ENCODE results near the gene MARCHF4. TPM values are rescaled to one million over a fixed set of nuclear protein-coding genes. Genes with fewer than 3 reads are reported as not detected.
A peak's percentile ranks its signal among the peaks of the same experiment; 100 is the strongest.

Gene MARCHF4
- under 1 TPM; 0.10 to 0.16 (median 0.13) TPM for polyA plus RNA-seq (ENCODE audit: insufficient read length in 4 of 4)

GRCh38 chr2:216371721-216372702 is at the start of gene MARCHF4:
Gene MARCHF4, minus strand, starts transcription at chr2:216372483. Its CDS starts 2,223 bp downstream, at chr2:216370260.
- peak; percentile 48 to 74 (median 61) for DNase-seq (ENCODE audit: low read depth in 4 of 4, low spot score in 3 of 4)

- DNase-seq (ENCODE audit: low read depth in 4 of 4, low spot score in 3 of 4) = no peak
Observed at GRCh38 chr2:216420367-216421101, 48.3 kb upstream of the MARCHF4 start.

- DNase-seq (ENCODE audit: low read depth in 4 of 4, low spot score in 3 of 4) = no peak
Observed at GRCh38 chr2:216418981-216419380, 46.7 kb upstream of the MARCHF4 start.

GRCh38 chr2:216416571-216417307 is 44.5 kb upstream of the MARCHF4 start:
- no peak for DNase-seq (ENCODE audit: low read depth in 4 of 4, low spot score in 3 of 4)

GRCh38 chr2:216415541-216415940 is 43.3 kb upstream of the MARCHF4 start:
- DNase-seq (ENCODE audit: low read depth in 4 of 4, low spot score in 3 of 4) = no peak

GRCh38 chr2:216414772-216415319 is 42.6 kb upstream of the MARCHF4 start:
- no peak for DNase-seq (ENCODE audit: low read depth in 4 of 4, low spot score in 3 of 4)

GRCh38 chr2:216413882-216414281 is 41.6 kb upstream of the MARCHF4 start:
- DNase-seq (ENCODE audit: low read depth in 4 of 4, low spot score in 3 of 4) = no peak

- peak; percentile 98 to 100 (median 98) for DNase-seq (ENCODE audit: low read depth in 4 of 4, low spot score in 3 of 4)
Observed at GRCh38 chr2:216412022-216412999, 40.0 kb upstream of the MARCHF4 start, which contains the start of gene SMARCAL1. Gene SMARCAL1, plus strand, starts transcription at chr2:216412484. Its CDS starts 2,221 bp downstream, at chr2:216414705.

GRCh38 chr2:216410550-216410949 is 38.3 kb upstream of the MARCHF4 start:
- no peak for DNase-seq (ENCODE audit: low read depth in 4 of 4, low spot score in 3 of 4)

- no peak for DNase-seq (ENCODE audit: low read depth in 4 of 4, low spot score in 3 of 4)
Observed at GRCh38 chr2:216408426-216409290, 36.4 kb upstream of the MARCHF4 start.

- DNase-seq (ENCODE audit: low read depth in 4 of 4, low spot score in 3 of 4) = no peak
Observed at GRCh38 chr2:216406826-216407225, 34.5 kb upstream of the MARCHF4 start.

- DNase-seq (ENCODE audit: low read depth in 4 of 4, low spot score in 3 of 4) = no peak
Observed at GRCh38 chr2:216405588-216405987, 33.3 kb upstream of the MARCHF4 start.

- no peak for DNase-seq (ENCODE audit: low read depth in 4 of 4, low spot score in 3 of 4)
Observed at GRCh38 chr2:216404010-216404618, 31.8 kb upstream of the MARCHF4 start.

- DNase-seq (ENCODE audit: low read depth in 4 of 4, low spot score in 3 of 4) = no peak
Observed at GRCh38 chr2:216402751-216403150, 30.5 kb upstream of the MARCHF4 start.

- peak in 1 of 4 donors; percentile 7 for DNase-seq (ENCODE audit: low read depth in 4 of 4, low spot score in 3 of 4)
Observed at GRCh38 chr2:216399621-216400020, 27.3 kb upstream of the MARCHF4 start.

- DNase-seq (ENCODE audit: low read depth in 4 of 4, low spot score in 3 of 4) = no peak
Observed at GRCh38 chr2:216394881-216395280, 22.6 kb upstream of the MARCHF4 start.

GRCh38 chr2:216392945-216393840 is 20.9 kb upstream of the MARCHF4 start:
- no peak for DNase-seq (ENCODE audit: low read depth in 4 of 4, low spot score in 3 of 4)

Data from right renal pelvis (tissue), 4 donors.